Caco-2 (cell line): Measurements from ENCODE around the gene TMEM225B. TPM values are rescaled to one million over a fixed set of nuclear protein-coding genes. Genes with fewer than 3 reads are reported as not detected.

ENCODE experiments used
- BruUV-seq: library from RNA; stranded (reverse); fragments of 400-500 nt; replicated peaks from 2 replicates; lab custom pipeline; 2021; lab: Mats Ljungman, UMichigan
- CTCF ChIA-PET: fragments of 300-600 bp; sonication (Branson Sonifier 250); formaldehyde crosslinking; loops from one replicate; lab custom pipeline; 2022; ENCODE audit warnings: antibody characterized with exemption; lab: Charles Lee
- POLR2A ChIA-PET: fragments of 300-600 bp; sonication (Branson Sonifier 250); formaldehyde crosslinking; loops from one replicate; lab custom pipeline; 2022; ENCODE audit warnings: antibody characterized with exemption; lab: Charles Lee
- DNase-seq, 2 experiments: peaks; one replicate each; pipeline versions ENCODE4 v3.0.0 to v3.0.0-alpha.2; 2020 to 2022
- H3K27me3 ChIP-seq: replicated peaks from 2 replicates; pipeline ENCODE4 v1.6.0; 2011; ENCODE audit warnings: low read length; ENCODE audit not compliant: control insufficient read depth, insufficient read depth
- H3K36me3 ChIP-seq: 2 replicates; pipeline ENCODE4 v1.5.1; 2011; ENCODE audit warnings: low read length; ENCODE audit not compliant: control insufficient read depth, insufficient read depth
- H3K4me1 ChIP-seq: fragments of 250-450 bp; sonication (Bioruptor Pico); 2 replicates; pipeline ENCODE4 v1.5.1; 2020; ENCODE audit warnings: mild to moderate bottlenecking
- H3K4me3 ChIP-seq: 2 replicates; pipeline ENCODE4 v1.5.1; 2011; ENCODE audit warnings: low read depth, mild to moderate bottlenecking, control low read depth, low read length
- H3K9me3 ChIP-seq: fragments of 250-450 bp; sonication (Bioruptor Pico); 2 replicates; pipeline ENCODE4 v1.5.1; 2020; ENCODE audit warnings: mild to moderate bottlenecking, moderate library complexity
- H3K27ac Mint-ChIP-seq: one replicate; pipeline ENCODE4 v1.8.0; 2022; ENCODE audit warnings: mixed read lengths; ENCODE audit not compliant: unreplicated experiment
- H3K27me3 Mint-ChIP-seq: one replicate; pipeline ENCODE4 v1.8.0; 2022; ENCODE audit warnings: mixed read lengths; ENCODE audit not compliant: insufficient read depth, unreplicated experiment
- H3K36me3 Mint-ChIP-seq: one replicate; pipeline ENCODE4 v1.8.0; 2022; ENCODE audit warnings: mild to moderate bottlenecking, mixed read lengths; ENCODE audit not compliant: insufficient read depth, unreplicated experiment
- H3K4me1 Mint-ChIP-seq: one replicate; pipeline ENCODE4 v1.8.0; 2022; ENCODE audit warnings: low read depth, mixed read lengths; ENCODE audit not compliant: unreplicated experiment
- H3K4me3 Mint-ChIP-seq: one replicate; pipeline ENCODE4 v1.8.0; 2022; ENCODE audit warnings: mild to moderate bottlenecking, moderate library complexity, mixed read lengths; ENCODE audit not compliant: unreplicated experiment
- H3K9me3 Mint-ChIP-seq: one replicate; pipeline ENCODE4 v1.8.0; 2022; ENCODE audit warnings: mixed read lengths; ENCODE audit not compliant: unreplicated experiment
- CTCF ChIP-seq, 2 experiments: fragments of 200-600 bp in 1 of 2; IDR thresholded peaks; 1 replicate in 1 of 2; 2 replicates in 1 of 2; pipeline versions ENCODE4 v1.5.1 to v1.8.0; 2011 to 2022; ENCODE audit warnings: antibody characterized with exemption in 1 of 2, control low read depth in 1 of 2, inconsistent platforms in 1 of 2, low read depth in 1 of 2, low read length in 1 of 2, mild to moderate bottlenecking in 1 of 2, moderate library complexity in 1 of 2; ENCODE audit not compliant: insufficient read depth in 1 of 2, severe bottlenecking in 1 of 2, unreplicated experiment in 1 of 2
- intact Hi-C: fragments of 100-400 bp; cut with micrococcal nuclease; formaldehyde crosslinking; loops from one replicate; pipeline ENCODE4 v1.10.0; 2022; ENCODE audit not compliant: unreplicated experiment
- total RNA-seq: library from RNA; stranded (reverse); gene quantifications from 2 replicates; pipeline ENCODE4 v1.2.3, GENCODE V29; 2022

TMEM225B gene
- total RNA-seq, 1 experiment from 2014 or later, result 0.27 TPM

DNA sequence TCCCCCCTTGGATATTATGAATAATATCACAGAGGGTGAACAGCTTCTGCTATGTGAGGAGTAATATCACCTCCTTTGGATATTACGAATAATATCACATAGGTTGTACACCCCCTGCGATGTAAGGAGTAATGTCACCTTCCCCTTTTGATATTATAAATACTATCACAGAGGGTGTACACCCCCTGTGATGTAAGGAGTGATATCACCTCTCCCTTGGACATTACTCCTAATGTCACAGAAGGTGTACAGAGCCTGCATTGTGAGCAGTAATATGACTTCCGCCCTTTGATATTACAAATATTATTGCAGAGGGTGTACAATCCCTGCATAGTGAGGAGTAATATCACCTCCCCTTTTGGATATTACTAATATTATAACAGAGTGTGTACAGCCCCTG, 9.2 kb upstream of the TMEM225B start:
- Mint-ChIP-seq H3K27ac (no peak overlapping the region), H3K27me3 (peaks cover 3% of the 10 kb centered on the region), H3K36me3 (no peaks in the 10 kb centered on the region), H3K4me1 (no peaks in the 10 kb centered on the region), H3K9me3 (no peaks in the 10 kb centered on the region), H3K4me3 (no peak overlapping the region)
- CTCF ChIA-PET, result no interaction called here
- no peak for DNase-seq
- no peak for TF ChIP-seq CTCF (IDR thresholded peaks at IDR 0.05; ENCODE audit: insufficient read depth in 1 of 2, low read depth in 1 of 2, low read length in 1 of 2, severe bottlenecking in 1 of 2, unreplicated experiment in 1 of 2)
- no peak overlapping the region for H3K4me3 ChIP-seq
- H3K36me3 ChIP-seq, result no peaks in the 10 kb centered on the region
- BruUV-seq, result no TSS peak
- H3K9me3 ChIP-seq, result no peaks in the 10 kb centered on the region
- no peaks in the 10 kb centered on the region for H3K27me3 ChIP-seq
- no peaks in the 10 kb centered on the region for H3K4me1 ChIP-seq
- intact Hi-C loops, result loop anchor here (10.0 kb wide), 1 partner anchor 64 kb away; no protein-coding TSS in a partner anchor
- POLR2A ChIA-PET, result no interaction called here

DNA sequence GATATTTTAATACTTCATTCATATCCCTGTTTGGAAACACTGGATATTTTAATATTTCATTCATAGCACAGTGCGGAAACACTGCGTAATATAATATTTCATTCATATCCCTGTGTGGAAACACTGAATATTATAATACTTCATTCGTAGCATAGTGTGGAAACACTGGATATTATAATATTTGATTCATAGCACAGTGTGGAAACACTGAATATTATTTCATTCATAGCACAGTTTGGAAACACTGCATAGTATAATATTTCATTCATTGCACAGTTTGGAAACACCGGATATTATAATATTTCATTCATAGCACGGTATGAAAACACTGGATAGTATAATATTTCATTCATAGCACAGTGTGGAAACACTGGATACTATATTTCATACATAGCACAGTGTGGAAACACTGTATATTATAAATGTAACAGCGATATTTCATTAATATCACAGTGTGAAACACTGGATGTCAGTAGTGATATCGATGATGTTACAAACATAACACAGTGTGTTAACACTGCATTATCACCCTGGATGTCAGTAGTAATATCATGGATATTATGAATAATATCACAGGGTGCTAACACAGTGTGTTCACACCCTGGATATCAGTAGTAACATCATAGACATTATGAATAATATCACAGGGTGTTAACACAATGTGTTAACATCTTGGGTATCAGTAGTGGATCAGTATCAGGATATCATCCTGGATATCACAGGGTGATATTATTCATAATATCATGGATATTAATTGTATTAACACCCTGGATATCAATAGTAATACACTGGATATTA, 2.9 kb upstream of the TMEM225B start:
- POLR2A ChIA-PET, result no interaction called here
- intact Hi-C loops, result no loop called here
- Histone ChIP-seq H3K4me3 (no peak overlapping the region), H3K27me3 (no peaks in the 10 kb centered on the region), H3K4me1 (no peaks in the 10 kb centered on the region), H3K9me3 (no peaks in the 10 kb centered on the region), H3K36me3 (no peaks in the 10 kb centered on the region)
- no peak overlapping the region for H3K4me3 Mint-ChIP-seq
- DNase-seq, result no peak
- no peaks in the 10 kb centered on the region for H3K27me3 Mint-ChIP-seq
- no peaks in the 10 kb centered on the region for H3K9me3 Mint-ChIP-seq
- no peak for TF ChIP-seq CTCF (IDR thresholded peaks at IDR 0.05; ENCODE audit: insufficient read depth in 1 of 2, low read depth in 1 of 2, low read length in 1 of 2, severe bottlenecking in 1 of 2, unreplicated experiment in 1 of 2)
- no peaks in the 10 kb centered on the region for H3K36me3 Mint-ChIP-seq
- H3K4me1 Mint-ChIP-seq, result no peaks in the 10 kb centered on the region
- H3K27ac Mint-ChIP-seq, result no peak overlapping the region
- CTCF ChIA-PET, result no interaction called here
- no TSS peak for BruUV-seq

GRCh38 chr7:99596408-99596955, 1.6 kb upstream of the TMEM225B start:
- no peaks in the 10 kb centered on the region for H3K4me1 Mint-ChIP-seq
- no peaks in the 10 kb centered on the region for H3K36me3 Mint-ChIP-seq
- Histone ChIP-seq H3K9me3 (no peaks in the 10 kb centered on the region), H3K4me1 (no peaks in the 10 kb centered on the region), H3K4me3 (no peak overlapping the region), H3K27me3 (no peaks in the 10 kb centered on the region), H3K36me3 (no peaks in the 10 kb centered on the region)
- intact Hi-C loops, result no loop called here
- H3K27me3 Mint-ChIP-seq, result no peaks in the 10 kb centered on the region
- no peak overlapping the region for H3K4me3 Mint-ChIP-seq
- DNase-seq, result no peak
- H3K27ac Mint-ChIP-seq, result no peak overlapping the region
- ChIA-PET POLR2A (no interaction called here), CTCF (no interaction called here)
- BruUV-seq, result no TSS peak
- no peak for TF ChIP-seq CTCF (IDR thresholded peaks at IDR 0.05; ENCODE audit: insufficient read depth in 1 of 2, low read depth in 1 of 2, low read length in 1 of 2, severe bottlenecking in 1 of 2, unreplicated experiment in 1 of 2)
- no peaks in the 10 kb centered on the region for H3K9me3 Mint-ChIP-seq
